Memory B cell (primary cell): ENCODE results near the gene LCA5L.
"Not testable (repeated sequence)": the region's sequence is repeated elsewhere in the genome, so short reads cannot be mapped to it uniquely, and the experiment has no call there.

Experiments
- ATAC-seq: fragments of 150-1000 bp; cut with Tn5 transposase; 2 replicates; pipeline ENCODE4 v1.10.0; 2021; ENCODE audit warnings: low read depth, mild to moderate bottlenecking, moderate library complexity
- DNase-seq, 2 donors: peaks; one replicate each; pipeline ENCODE4 v3.0.0; 2022; ENCODE audit warnings: low spot score in 2 of 2
- H3K27ac Mint-ChIP-seq: one replicate; pipeline ENCODE4 v1.8.0; 2022; ENCODE audit warnings: mild to moderate bottlenecking, moderate library complexity, mixed read lengths
- H3K27me3 Mint-ChIP-seq: one replicate; pipeline ENCODE4 v1.8.0; 2022; ENCODE audit warnings: mixed read lengths
- H3K36me3 Mint-ChIP-seq: one replicate; pipeline ENCODE4 v1.8.0; 2022; ENCODE audit warnings: mild to moderate bottlenecking, mixed read lengths
- H3K4me1 Mint-ChIP-seq: one replicate; pipeline ENCODE4 v1.8.0; 2022; ENCODE audit warnings: mixed read lengths
- H3K4me3 Mint-ChIP-seq: one replicate; pipeline ENCODE4 v1.8.0; 2022; ENCODE audit warnings: mild to moderate bottlenecking, moderate library complexity, mixed read lengths
- H3K9me3 Mint-ChIP-seq: one replicate; pipeline ENCODE4 v1.8.0; 2022; ENCODE audit warnings: mixed read lengths

Gene LCA5L

GRCh38 chr21:39434950-39435349, 10.6 kb downstream of the LCA5L start:
- ATAC-seq = no peak
- Mint-ChIP-seq H3K27me3 (peaks cover 7% of the 10 kb centered on the region), H3K27ac (no peak overlapping the region), H3K9me3 (peaks cover 2% of the 10 kb centered on the region), H3K4me3 (no peak overlapping the region), H3K36me3 (peaks cover 2% of the 10 kb centered on the region), H3K4me1 (no peaks in the 10 kb centered on the region)
- DNase-seq = no peak

DNA sequence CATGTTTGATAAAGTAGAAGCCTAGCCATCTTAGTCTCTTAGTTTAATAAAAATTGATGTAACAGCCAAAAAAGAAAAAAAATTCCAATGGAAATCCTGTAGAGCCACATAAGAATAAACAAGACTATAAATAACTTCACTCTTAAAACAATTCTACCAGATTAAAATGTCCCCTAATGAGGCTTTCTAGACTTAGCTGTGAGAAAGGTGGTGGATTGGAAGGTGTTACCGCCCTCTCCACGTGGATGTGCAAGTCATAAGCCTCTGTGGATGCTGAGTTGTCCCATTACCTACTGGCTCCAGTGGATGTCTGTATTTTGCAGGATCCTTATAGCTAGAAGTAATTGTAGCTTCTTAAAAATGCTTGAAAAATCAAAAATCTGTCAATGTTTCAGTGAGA, 14.6 kb downstream of the LCA5L start:
- H3K4me3 Mint-ChIP-seq = no peak overlapping the region
- no peaks in the 10 kb centered on the region for H3K27me3 Mint-ChIP-seq
- H3K36me3 Mint-ChIP-seq = peaks cover 2% of the 10 kb centered on the region
- H3K27ac Mint-ChIP-seq = no peak overlapping the region
- H3K4me1 Mint-ChIP-seq = peaks cover 2% of the 10 kb centered on the region
- no peaks in the 10 kb centered on the region for H3K9me3 Mint-ChIP-seq
- DNase-seq (no peak), ATAC-seq (no peak)

DNA sequence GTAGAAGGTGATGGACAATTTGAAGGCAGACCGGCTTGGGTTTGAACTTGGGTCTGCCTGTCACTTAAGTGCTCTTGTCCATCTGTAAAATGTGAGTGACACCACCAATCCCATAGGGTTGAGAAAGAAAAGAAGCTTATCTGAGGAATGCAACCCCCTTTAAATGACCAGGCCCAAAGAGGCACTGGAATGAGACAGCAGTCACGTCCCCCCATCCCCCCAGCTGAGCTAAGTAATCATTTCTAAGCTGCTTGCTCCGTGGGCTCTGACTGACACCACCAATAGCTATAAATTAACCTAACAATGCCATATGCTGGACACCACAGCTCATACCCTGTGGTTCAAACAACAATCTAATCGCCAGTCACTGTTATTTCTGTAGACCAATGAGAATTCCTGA, 15.1 kb downstream of the LCA5L start:
- DNase-seq (no peak), ATAC-seq (no peak)

GRCh38 chr21:39430016-39430415, 15.6 kb downstream of the LCA5L start:
- DNase-seq (no peak), ATAC-seq (no peak)
- no peaks in the 10 kb centered on the region for H3K9me3 Mint-ChIP-seq
- H3K36me3 Mint-ChIP-seq = peaks cover 2% of the 10 kb centered on the region
- H3K27ac Mint-ChIP-seq = no peak overlapping the region
- H3K4me3 Mint-ChIP-seq = no peak overlapping the region
- H3K27me3 Mint-ChIP-seq = no peaks in the 10 kb centered on the region
- peaks cover 2% of the 10 kb centered on the region for H3K4me1 Mint-ChIP-seq

More for the DNA sequence above, 15.1 kb downstream of the LCA5L start:
- Mint-ChIP-seq H3K27me3 (no peaks in the 10 kb centered on the region), H3K27ac (no peak overlapping the region), H3K9me3 (no peaks in the 10 kb centered on the region), H3K36me3 (peaks cover 2% of the 10 kb centered on the region), H3K4me3 (no peak overlapping the region), H3K4me1 (peaks cover 2% of the 10 kb centered on the region)

GRCh38 chr21:39429445-39429844, 16.1 kb downstream of the LCA5L start:
- peaks cover 2% of the 10 kb centered on the region for H3K4me1 Mint-ChIP-seq
- no peak overlapping the region for H3K27ac Mint-ChIP-seq
- ATAC-seq = no peak

GRCh38 chr21:39422527-39423241, 22.9 kb downstream of the LCA5L start:
- Mint-ChIP-seq H3K4me1 (no peaks in the 10 kb centered on the region), H3K4me3 (no peak overlapping the region), H3K9me3 (no peaks in the 10 kb centered on the region), H3K36me3 (peaks cover 2% of the 10 kb centered on the region), H3K27me3 (no peaks in the 10 kb centered on the region), H3K27ac (no peak overlapping the region)
- DNase-seq = no peak
- no peak for ATAC-seq

More at GRCh38 chr21:39429445-39429844, 16.1 kb downstream of the LCA5L start:
- H3K36me3 Mint-ChIP-seq = peaks cover 2% of the 10 kb centered on the region
- no peak overlapping the region for H3K4me3 Mint-ChIP-seq
- H3K27me3 Mint-ChIP-seq = no peaks in the 10 kb centered on the region
- no peaks in the 10 kb centered on the region for H3K9me3 Mint-ChIP-seq
- no peak for DNase-seq

GRCh38 chr21:39419204-39419603, 26.4 kb downstream of the LCA5L start:
- H3K27me3 Mint-ChIP-seq, H3K36me3 Mint-ChIP-seq, H3K27ac Mint-ChIP-seq, ATAC-seq, H3K9me3 Mint-ChIP-seq, H3K4me3 Mint-ChIP-seq, DNase-seq, H3K4me1 Mint-ChIP-seq: not testable (repeated sequence)

GRCh38 chr21:39406065-39406464, 39.5 kb downstream of the LCA5L start:
- Mint-ChIP-seq H3K27me3 (no peaks in the 10 kb centered on the region), H3K36me3 (peaks cover 25% of the 10 kb centered on the region), H3K9me3 (peaks cover 3% of the 10 kb centered on the region), H3K4me1 (no peaks in the 10 kb centered on the region), H3K27ac (no peak overlapping the region), H3K4me3 (no peak overlapping the region)
- DNase-seq (no peak), ATAC-seq (no peak)

DNA sequence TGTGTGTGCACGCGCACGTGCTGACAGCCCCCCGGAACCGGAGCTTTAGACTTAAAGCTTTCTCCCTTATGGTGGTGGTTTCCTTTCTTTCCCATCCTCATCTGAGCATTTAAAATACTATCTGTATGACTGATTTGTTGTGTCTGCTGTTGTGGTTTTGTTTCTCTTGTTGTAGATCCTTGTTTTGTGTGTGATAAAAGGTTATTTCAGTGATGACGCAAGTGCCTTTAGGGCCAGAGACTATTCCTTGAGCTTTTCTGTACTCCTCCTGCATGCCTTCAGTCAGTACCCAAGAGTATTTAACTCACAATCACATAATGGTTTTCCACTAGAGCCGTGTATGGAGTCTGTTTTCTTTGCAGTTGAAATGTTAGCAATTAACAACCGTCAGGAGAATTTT, 45.4 kb downstream of the LCA5L start:
- no peak for DNase-seq
- peaks cover 6% of the 10 kb centered on the region for H3K36me3 Mint-ChIP-seq
- no peaks in the 10 kb centered on the region for H3K27me3 Mint-ChIP-seq
- ATAC-seq = no peak
- no peaks in the 10 kb centered on the region for H3K9me3 Mint-ChIP-seq
- no peaks in the 10 kb centered on the region for H3K4me1 Mint-ChIP-seq
- no peak overlapping the region for H3K4me3 Mint-ChIP-seq
- no peak overlapping the region for H3K27ac Mint-ChIP-seq

DNA sequence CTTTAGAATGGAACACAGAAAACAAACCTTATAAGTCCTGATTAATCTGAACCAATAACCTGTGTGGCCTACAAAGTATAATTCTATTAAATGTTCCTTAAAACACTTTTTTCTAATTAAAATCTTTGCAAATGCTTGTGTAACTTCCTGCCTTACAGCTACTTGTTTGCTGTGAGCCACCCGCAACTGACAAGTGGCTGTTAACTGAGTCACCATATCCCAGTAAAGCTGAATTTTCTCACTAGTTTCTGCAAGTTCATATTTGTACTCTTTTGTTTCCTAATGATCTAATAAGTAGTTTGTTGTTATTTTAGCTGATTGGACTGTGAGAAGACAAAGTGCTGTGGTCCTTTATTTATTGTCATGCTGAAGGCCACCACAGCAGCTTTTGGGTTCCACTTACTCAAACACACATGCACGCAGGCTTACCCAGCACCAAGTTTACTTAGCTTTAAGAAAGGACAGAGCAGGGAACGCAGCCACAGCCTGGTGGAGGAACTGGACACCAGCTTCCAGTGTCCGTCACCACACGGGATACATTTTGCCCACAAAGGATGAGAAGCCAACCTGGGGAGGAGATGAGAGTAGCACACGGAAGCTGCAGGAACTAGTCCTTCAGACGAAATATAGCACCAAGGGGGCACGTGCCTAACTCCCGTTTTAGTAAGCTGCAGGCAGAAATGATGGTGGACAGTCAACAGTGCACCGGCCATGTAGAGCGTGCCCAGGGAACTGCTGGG, 47.8 kb downstream of the LCA5L start:
- ATAC-seq (no peak), DNase-seq (no peak)
- no peaks in the 10 kb centered on the region for H3K9me3 Mint-ChIP-seq
- no peaks in the 10 kb centered on the region for H3K4me1 Mint-ChIP-seq
- no peak overlapping the region for H3K4me3 Mint-ChIP-seq
- H3K27me3 Mint-ChIP-seq = no peaks in the 10 kb centered on the region
- peaks cover 13% of the 10 kb centered on the region for H3K36me3 Mint-ChIP-seq
- H3K27ac Mint-ChIP-seq = no peak overlapping the region

DNA sequence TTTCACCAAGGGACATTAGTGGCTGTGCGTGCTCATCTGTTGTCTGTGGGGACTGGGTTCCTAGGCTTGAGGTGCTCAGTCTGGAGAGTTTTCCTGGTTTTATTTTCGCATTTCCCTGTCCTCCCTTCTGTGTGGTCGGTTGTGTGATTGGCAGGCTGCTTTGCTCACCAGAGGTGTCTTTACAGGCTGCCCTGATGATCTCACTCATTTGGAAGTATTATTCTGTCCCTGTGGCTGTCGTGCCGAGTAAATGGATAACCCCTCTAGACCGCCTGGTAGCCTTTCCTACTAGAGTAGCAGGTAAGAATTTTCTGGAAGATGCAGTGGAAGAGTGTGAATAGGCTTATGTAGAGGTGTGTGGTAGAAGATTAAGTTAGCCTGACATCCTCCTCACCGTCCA, 52.6 kb downstream of the LCA5L start:
- DNase-seq (no peak), ATAC-seq (no peak)
- Mint-ChIP-seq H3K4me3 (no peak overlapping the region), H3K27ac (no peak overlapping the region), H3K27me3 (no peaks in the 10 kb centered on the region), H3K9me3 (no peaks in the 10 kb centered on the region), H3K36me3 (peaks cover 25% of the 10 kb centered on the region), H3K4me1 (peaks cover 14% of the 10 kb centered on the region)

- Mint-ChIP-seq H3K27ac (no peak overlapping the region), H3K27me3 (no peaks in the 10 kb centered on the region), H3K36me3 (peaks cover 21% of the 10 kb centered on the region), H3K9me3 (no peaks in the 10 kb centered on the region), H3K4me3 (no peak overlapping the region), H3K4me1 (peaks cover 18% of the 10 kb centered on the region)
- ATAC-seq (no peak), DNase-seq (no peak)
Observed at GRCh38 chr21:39390212-39390765, 55.3 kb downstream of the LCA5L start.

- Mint-ChIP-seq H3K4me1 (peaks cover 18% of the 10 kb centered on the region), H3K27me3 (no peaks in the 10 kb centered on the region)
Observed at GRCh38 chr21:39388811-39389155, 56.8 kb downstream of the LCA5L start.

GRCh38 chr21:39388038-39388810, 57.4 kb downstream of the LCA5L start:
- peaks cover 18% of the 10 kb centered on the region for H3K4me1 Mint-ChIP-seq
- peak; percentile 82 to 94 for DNase-seq
- H3K9me3 Mint-ChIP-seq = no peaks in the 10 kb centered on the region
- peak; percentile 84 for ATAC-seq
- H3K27ac Mint-ChIP-seq = peak overlapping the region; percentile 57
- H3K4me3 Mint-ChIP-seq = peak overlapping the region; percentile 83
- H3K36me3 Mint-ChIP-seq = peaks cover 18% of the 10 kb centered on the region
- no peaks in the 10 kb centered on the region for H3K27me3 Mint-ChIP-seq

More at GRCh38 chr21:39388811-39389155, 56.8 kb downstream of the LCA5L start:
- peak overlapping the region; percentile 83 for H3K4me3 Mint-ChIP-seq
- no peaks in the 10 kb centered on the region for H3K9me3 Mint-ChIP-seq
- peaks cover 18% of the 10 kb centered on the region for H3K36me3 Mint-ChIP-seq
- DNase-seq (no peak), ATAC-seq (no peak)
- peak overlapping the region; percentile 57 for H3K27ac Mint-ChIP-seq
